Duodenal mucosa (tissue), 2 donors: Measurements from ENCODE around the gene TANGO6.

Source experiments
- H3K27ac ChIP-seq: one replicate; pipeline ENCODE4 v1.7.0; 2013; ENCODE audit warnings: low read depth, low read length
- H3K27me3 ChIP-seq, 2 donors: one replicate each; pipeline ENCODE4 v1.7.0; 2013; ENCODE audit warnings: low read length in 2 of 2, control low read depth in 1 of 2; ENCODE audit not compliant: insufficient read depth in 2 of 2, control insufficient read depth in 1 of 2
- H3K36me3 ChIP-seq, 2 donors: one replicate each; pipeline ENCODE4 v1.7.0; 2013; ENCODE audit warnings: low read length in 2 of 2, control low read depth in 1 of 2; ENCODE audit not compliant: insufficient read depth in 2 of 2, control insufficient read depth in 1 of 2
- H3K4me1 ChIP-seq, 2 donors: one replicate each; pipeline ENCODE4 v1.7.0; 2013; ENCODE audit warnings: low read length in 2 of 2, control low read depth in 1 of 2; ENCODE audit not compliant: insufficient read depth in 2 of 2, control insufficient read depth in 1 of 2
- H3K4me3 ChIP-seq, 2 donors: one replicate each; pipeline ENCODE4 v1.7.0; 2013; ENCODE audit warnings: low read length in 2 of 2, low read depth in 1 of 2
- H3K9ac ChIP-seq, 2 donors: one replicate each; pipeline ENCODE4 v1.7.0; 2013; ENCODE audit warnings: low read length in 2 of 2, low read depth in 1 of 2
- H3K9me3 ChIP-seq, 2 donors: one replicate each; pipeline ENCODE4 v1.7.0; 2013; ENCODE audit warnings: low read length in 2 of 2, control low read depth in 1 of 2; ENCODE audit not compliant: control insufficient read depth in 1 of 2

Gene TANGO6

DNA sequence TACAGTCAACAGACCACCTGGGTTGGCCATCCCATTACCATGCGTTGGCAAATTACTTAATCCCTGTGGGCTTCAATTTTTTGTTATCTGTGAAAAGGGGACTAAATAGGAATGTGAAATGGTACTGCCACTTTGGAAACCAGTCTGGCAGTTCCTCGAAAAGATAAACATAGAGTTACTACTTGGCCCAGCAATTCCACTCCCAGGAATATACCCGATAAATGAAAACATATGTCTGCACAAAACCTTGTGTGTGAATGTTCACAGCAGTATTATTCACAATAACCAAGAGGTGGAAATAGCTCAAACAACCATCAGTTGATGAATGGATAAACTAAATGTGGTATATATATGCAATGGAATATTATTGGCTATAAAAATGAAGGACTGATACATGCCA, 87.9 kb downstream of the TANGO6 start:
- Histone ChIP-seq H3K27me3 (no peaks in the 10 kb centered on the region), H3K4me3 (no peak overlapping the region), H3K9me3 (no peaks in the 10 kb centered on the region), H3K27ac (no peak overlapping the region), H3K36me3 (peaks cover 0 to 18% of the 10 kb centered on the region in 2 donors), H3K4me1 (peaks cover 11 to 29% of the 10 kb centered on the region in 2 donors), H3K9ac (no peak overlapping the region)

DNA sequence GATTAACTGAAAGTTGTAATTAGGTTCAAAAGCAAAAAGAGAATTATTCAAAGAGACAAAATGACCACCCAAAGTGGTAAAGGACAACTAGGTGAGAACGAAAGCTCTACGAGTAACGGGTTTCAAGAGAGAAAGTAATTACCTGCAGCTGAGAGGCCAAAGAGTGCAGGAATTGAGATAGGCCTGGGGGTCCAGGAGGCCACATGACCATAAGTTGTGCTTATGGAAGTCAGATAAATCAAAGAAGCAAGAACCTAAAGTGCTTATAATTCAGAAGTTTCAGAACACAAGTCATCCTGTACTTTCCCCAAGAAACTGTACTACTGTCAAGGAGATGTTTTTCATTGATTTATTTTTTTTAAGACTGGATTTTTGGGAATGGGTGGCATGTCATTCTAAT, 91.1 kb downstream of the TANGO6 start:
- Histone ChIP-seq H3K9ac (no peak overlapping the region), H3K27me3 (no peaks in the 10 kb centered on the region), H3K4me1 (peaks cover under 1 to 10% of the 10 kb centered on the region in 2 donors), H3K36me3 (peaks cover 0 to 8% of the 10 kb centered on the region in 2 donors), H3K27ac (no peak overlapping the region), H3K4me3 (no peak overlapping the region), H3K9me3 (no peaks in the 10 kb centered on the region)

DNA sequence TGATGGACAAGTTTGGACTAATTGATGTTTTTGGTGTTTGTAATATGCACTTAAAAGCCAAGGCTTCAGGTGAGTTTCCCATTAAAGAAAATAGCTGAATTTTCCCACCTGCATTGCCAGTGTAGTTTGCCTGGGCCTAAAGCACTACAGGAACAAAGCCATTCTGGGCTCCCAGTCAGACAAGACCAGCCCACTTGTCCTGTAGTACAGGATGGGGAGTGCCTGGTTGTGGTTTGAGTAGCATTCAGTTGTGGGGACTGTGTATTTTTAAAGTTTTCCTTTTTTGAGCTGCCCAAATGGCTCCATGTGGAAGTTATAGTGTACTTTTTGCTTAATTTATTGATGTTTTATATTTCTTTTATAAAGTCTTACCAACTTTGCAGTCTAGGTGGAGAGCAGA, 91.7 kb downstream of the TANGO6 start:
- Histone ChIP-seq H3K27ac (no peak overlapping the region), H3K27me3 (no peaks in the 10 kb centered on the region), H3K36me3 (peaks cover 0 to 7% of the 10 kb centered on the region in 2 donors), H3K9me3 (no peaks in the 10 kb centered on the region), H3K9ac (no peak overlapping the region), H3K4me1 (peaks cover 0 to 4% of the 10 kb centered on the region in 2 donors), H3K4me3 (no peak overlapping the region)

DNA sequence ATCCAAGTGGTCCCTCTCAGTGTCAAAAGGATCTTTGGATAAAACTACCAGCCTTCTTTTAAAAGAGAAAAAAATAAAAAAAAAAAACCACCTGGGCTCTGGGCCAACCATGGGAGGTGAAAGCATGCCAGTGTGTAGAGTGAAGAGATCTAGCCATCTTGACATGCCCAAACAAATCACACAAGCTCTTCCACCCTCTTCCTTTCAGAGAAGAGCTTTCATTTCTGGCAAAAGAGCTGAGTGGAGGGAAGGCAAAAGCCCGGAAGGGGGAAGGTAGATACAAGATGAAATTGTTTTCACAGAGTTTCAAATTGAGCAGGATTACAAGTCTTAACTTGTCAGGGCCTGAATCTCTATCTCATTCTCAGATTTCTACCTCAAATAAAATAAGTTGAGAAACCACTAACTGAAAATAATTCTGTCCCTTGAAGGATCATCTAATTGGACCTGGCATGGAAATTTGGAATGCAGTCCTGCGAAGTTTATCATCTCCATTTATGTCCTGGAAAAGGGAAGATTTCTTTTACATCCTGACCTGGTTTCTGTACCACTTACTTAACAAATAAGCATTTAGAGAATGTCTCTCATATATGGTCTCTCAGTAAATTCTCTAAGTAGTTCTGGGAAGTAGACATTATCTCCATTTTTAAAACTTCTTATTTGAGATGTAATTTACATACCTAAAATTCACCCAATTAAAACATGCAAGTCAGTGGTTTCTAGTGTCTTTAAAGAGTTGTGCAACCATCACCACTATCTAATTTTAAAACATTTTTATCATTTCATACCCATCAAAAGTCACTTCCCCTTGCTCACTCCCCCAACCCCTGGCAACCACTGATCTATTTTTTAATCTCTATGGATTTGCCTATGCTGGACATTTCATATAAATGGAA, 93.7 kb downstream of the TANGO6 start:
- H3K4me1 ChIP-seq: no peaks in the 10 kb centered on the region
- H3K27me3 ChIP-seq: no peaks in the 10 kb centered on the region
- H3K9ac ChIP-seq: no peak overlapping the region
- peaks cover 0 to 7% of the 10 kb centered on the region in 2 donors for H3K36me3 ChIP-seq
- no peak overlapping the region for H3K4me3 ChIP-seq
- no peak overlapping the region for H3K27ac ChIP-seq
- H3K9me3 ChIP-seq: no peaks in the 10 kb centered on the region

DNA sequence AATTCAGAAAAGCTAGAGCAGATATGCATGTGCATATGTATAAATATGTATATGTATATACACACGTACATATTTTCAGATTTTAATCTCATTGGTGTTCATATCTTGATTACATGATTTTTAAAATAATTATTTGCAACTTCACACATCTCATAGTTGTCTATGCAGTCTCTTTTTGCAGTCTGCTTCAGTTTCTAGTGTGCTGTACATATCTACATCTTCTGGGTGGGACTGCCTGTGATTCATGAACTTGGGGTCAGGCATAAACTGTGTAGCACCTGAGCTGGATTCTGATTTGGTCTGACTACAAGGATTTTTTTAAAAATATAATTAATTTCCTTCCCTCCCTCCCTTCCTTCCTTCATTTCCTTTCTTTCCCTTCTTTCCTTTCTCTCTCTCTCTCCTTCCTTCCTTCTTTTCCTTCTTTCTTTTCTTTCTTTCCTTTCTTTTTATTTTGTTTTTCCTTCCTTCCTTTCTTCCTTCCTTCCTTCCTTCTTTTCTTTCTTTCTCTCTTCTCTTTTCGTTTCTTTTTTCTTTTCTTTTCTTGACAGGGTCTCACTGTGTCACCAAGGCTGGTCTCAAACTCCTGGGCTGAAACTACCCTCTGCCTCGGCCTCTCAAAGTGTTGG, 96.5 kb downstream of the TANGO6 start:
- no peak overlapping the region for H3K9ac ChIP-seq
- no peaks in the 10 kb centered on the region for H3K4me1 ChIP-seq
- H3K4me3 ChIP-seq: no peak overlapping the region
- H3K36me3 ChIP-seq: no peaks in the 10 kb centered on the region
- no peaks in the 10 kb centered on the region for H3K27me3 ChIP-seq
- peaks cover 3 to 11% of the 10 kb centered on the region in 2 donors for H3K9me3 ChIP-seq
- H3K27ac ChIP-seq: no peak overlapping the region

DNA sequence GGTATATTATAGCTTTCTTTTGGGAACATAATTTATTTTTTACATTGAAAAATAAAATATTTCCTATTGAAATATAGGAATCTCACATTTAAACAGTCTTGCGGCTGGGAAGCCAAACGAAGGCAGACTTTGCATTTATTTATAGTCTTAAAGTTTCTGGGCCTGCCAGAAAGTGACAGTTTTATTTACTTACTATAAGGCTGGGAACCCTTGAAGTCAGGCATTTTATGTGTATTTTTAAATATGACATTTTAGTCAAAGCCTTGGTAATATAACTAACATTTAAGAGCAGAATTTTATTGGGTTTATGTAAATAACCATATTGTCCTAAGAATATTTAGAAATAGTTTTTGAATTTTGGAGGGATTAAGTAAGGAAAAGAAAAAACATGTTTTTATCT, 97.5 kb downstream of the TANGO6 start:
- Histone ChIP-seq H3K27me3 (no peaks in the 10 kb centered on the region), H3K4me1 (no peaks in the 10 kb centered on the region), H3K27ac (no peak overlapping the region), H3K9me3 (peaks cover 3 to 12% of the 10 kb centered on the region in 2 donors), H3K9ac (no peak overlapping the region), H3K36me3 (no peaks in the 10 kb centered on the region), H3K4me3 (no peak overlapping the region)

DNA sequence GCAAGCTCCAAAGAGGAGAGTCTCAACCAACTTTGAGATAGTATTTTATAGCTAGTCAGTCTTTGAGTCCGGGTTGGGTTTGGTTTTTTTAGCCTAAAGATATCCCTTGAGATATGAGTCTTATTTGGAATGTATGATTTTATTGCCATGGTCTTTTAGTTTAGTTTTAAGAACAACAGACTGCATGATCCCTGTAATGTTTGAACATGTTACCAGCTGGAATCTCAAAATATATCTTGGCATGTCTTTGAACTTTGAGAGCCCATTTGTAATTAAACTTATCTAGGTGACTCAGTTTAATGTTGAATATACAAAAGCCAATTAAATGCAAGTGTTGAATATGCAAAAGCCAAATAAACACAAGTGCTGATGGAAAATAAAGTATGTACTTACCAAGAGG, 100.6 kb downstream of the TANGO6 start:
- no peaks in the 10 kb centered on the region for H3K36me3 ChIP-seq
- no peak overlapping the region for H3K27ac ChIP-seq

DNA sequence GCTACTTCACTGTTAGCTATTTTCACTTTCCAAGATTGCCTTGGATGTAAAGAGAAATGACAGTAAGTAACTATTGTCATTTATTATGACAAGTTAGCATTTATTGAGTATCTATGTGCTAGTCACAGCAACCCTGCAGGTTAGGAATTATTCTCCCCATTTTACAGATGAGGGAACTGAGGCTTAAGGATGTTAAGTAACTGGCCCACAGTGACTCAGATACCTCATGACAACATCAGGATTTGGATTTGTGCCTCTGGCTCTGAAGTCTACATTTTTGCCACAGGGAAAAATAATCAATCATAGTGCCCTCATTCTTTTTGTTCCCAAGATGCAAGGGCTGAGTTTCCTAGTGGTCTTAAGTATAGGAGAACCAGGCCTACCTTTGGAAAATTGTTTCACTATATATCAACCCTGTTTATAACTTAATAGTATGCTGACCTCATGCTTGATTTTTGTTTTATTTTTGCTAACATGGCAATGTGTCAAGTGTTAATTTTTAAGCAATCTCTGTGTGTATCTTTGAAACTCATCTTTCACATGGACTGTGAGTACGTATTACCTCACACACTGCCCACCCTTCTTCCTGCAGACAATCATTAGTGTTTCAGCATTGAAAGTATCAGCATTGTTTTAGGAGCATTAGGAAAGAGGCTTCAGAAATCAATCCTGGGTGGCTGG, 105.0 kb downstream of the TANGO6 start:
- Histone ChIP-seq H3K36me3 (no peaks in the 10 kb centered on the region), H3K9ac (no peak overlapping the region), H3K27ac (no peak overlapping the region), H3K4me3 (no peak overlapping the region), H3K4me1 (no peaks in the 10 kb centered on the region), H3K27me3 (no peaks in the 10 kb centered on the region), H3K9me3 (peaks cover 3 to 12% of the 10 kb centered on the region in 2 donors)

More for the DNA sequence above, 100.6 kb downstream of the TANGO6 start:
- H3K27me3 ChIP-seq: no peaks in the 10 kb centered on the region
- no peaks in the 10 kb centered on the region for H3K4me1 ChIP-seq
- H3K9me3 ChIP-seq: peaks cover 3 to 12% of the 10 kb centered on the region in 2 donors
- H3K9ac ChIP-seq: no peak overlapping the region
- H3K4me3 ChIP-seq: no peak overlapping the region

DNA sequence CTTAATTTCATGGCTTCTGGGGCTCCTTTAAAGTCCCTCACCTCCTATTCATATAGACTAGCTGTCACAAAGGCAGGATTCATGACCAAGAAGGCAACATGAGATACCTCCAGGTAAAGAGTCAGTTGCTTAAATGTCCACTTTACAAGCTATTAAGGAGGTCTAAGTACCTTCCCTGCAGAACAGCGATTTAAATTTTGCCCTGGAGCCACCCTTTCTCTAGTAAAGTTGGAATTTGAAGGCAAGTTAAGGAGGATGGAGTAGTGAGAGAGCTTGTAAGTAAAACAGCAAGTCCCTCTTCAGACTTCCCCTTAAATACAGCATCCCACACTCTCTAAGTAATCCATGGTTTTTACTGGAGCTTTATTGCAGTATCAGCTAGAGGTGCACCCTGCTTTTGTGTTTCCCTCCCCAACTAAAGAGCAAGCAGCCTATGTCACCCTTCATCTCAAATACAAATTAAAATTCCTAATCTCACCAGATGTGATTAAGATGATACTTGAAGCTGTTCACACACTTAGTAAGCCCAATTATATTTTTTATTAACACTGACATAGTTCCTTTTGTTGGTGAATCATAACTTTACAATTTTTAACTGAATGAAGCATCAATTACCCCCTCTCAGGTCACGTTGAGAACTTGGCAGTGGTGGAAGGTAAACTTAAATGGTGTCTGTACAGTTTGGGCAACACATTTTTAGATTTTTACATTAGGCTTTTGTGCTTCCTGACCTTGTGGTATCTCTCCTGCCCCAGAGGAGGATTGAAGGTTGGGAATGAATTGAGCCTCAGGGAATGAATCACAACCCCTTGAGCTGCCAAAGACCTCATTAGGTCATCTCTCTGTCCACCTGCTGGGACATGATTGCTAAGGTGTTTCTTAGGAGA, 108.9 kb downstream of the TANGO6 start:
- Histone ChIP-seq H3K9ac (no peak overlapping the region), H3K4me3 (no peak overlapping the region), H3K9me3 (no peaks in the 10 kb centered on the region), H3K4me1 (no peaks in the 10 kb centered on the region), H3K27me3 (no peaks in the 10 kb centered on the region), H3K36me3 (no peaks in the 10 kb centered on the region), H3K27ac (no peak overlapping the region)
